Activated naive CD4-positive, alpha-beta T cell treated with anti-CD3 and anti-CD28 coated beads for 36 hours (primary cell): ENCODE results near the gene C14orf132. TPM values are rescaled to one million over a fixed set of nuclear protein-coding genes. Genes with fewer than 3 reads are reported as not detected.

Experiments used
- CTCF ChIA-PET: fragments of 350-600 bp; sonication (Branson Sonifier 250); formaldehyde crosslinking; loops from one replicate; lab custom pipeline; 2021; ENCODE audit warnings: antibody characterized with exemption; lab: Charles Lee
- DNase-seq: peaks from one replicate; pipeline ENCODE4 v3.0.0-alpha.2; 2020
- H3K27ac Mint-ChIP-seq: one replicate; pipeline ENCODE4 v1.8.0; 2021; ENCODE audit warnings: mild to moderate bottlenecking, mixed read lengths
- H3K27me3 Mint-ChIP-seq: one replicate; pipeline ENCODE4 v1.8.0; 2021; ENCODE audit warnings: low read depth, mixed read lengths
- H3K36me3 Mint-ChIP-seq: one replicate; pipeline ENCODE4 v1.8.0; 2021; ENCODE audit warnings: low read depth, mixed read lengths
- H3K4me1 Mint-ChIP-seq: one replicate; pipeline ENCODE4 v1.8.0; 2021; ENCODE audit warnings: low read depth, mixed read lengths
- H3K4me3 Mint-ChIP-seq: one replicate; pipeline ENCODE4 v1.8.0; 2021; ENCODE audit warnings: mild to moderate bottlenecking, moderate library complexity, mixed read lengths
- H3K9me3 Mint-ChIP-seq: one replicate; pipeline ENCODE4 v1.8.0; 2021; ENCODE audit warnings: mixed read lengths
- intact Hi-C: fragments of 100-400 bp; cut with micrococcal nuclease; formaldehyde crosslinking; loops from one replicate; pipeline ENCODE4 v1.15.1; 2023
- total RNA-seq, 2 experiments: library from RNA; stranded (reverse); gene quantifications; one replicate each; pipeline ENCODE4 v1.2.3, GENCODE V29; 2021

Gene C14orf132
- total RNA-seq, 2 experiments from 2014 or later: 3.2 to 4.9 TPM

GRCh38 chr14:96106891-96107290 is 67.7 kb downstream of the C14orf132 start:
- Mint-ChIP-seq H3K9me3 (no peaks in the 10 kb centered on the region), H3K27ac (no peak overlapping the region), H3K36me3 (no peaks in the 10 kb centered on the region), H3K27me3 (no peaks in the 10 kb centered on the region), H3K4me1 (no peaks in the 10 kb centered on the region), H3K4me3 (no peak overlapping the region)
- CTCF ChIA-PET: interaction anchor here (1.0 to 2.2 kb wide), 2 partner anchors 168 to 170 kb away, joined by 3 to 9 read pairs; no protein-coding TSS in a partner anchor
- intact Hi-C loops: no loop called here
- DNase-seq: no peak

DNA sequence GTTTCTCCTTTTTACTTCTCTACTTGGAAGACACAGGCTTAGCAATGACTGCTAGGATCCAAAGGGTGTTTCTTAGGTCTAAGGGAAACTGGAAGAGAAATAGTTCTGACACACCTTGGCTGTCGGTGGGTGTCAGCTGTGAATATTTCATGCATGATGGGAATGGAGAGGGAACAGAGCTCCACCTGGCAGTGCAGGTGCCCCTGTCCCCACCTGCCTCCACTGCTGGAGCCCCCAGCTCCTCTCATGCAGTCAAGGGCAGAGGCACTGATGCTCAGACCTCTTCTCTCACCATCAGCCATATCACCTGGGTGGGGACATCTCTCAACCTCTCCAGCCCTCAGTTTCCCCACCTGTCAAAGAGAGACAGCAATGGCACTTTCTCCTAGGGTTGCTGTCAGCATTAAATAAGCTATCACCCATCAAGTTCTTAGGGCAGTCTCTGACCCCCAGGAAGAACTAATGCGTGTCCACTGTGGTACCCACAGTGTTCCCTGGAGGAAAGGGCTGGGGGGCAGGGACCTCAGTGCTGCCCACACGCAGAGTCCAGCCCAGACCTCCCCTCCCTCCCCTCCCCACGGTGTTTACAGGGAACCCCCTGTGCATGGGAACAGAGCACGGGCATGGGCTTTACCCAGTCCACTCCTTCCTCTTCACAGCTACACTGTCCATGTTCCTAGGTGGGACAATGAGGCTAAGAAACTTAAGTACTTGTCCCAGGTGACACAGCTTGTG is 69.1 kb downstream of the C14orf132 start:
- H3K36me3 Mint-ChIP-seq: no peaks in the 10 kb centered on the region

GRCh38 chr14:96108911-96109310 is 69.7 kb downstream of the C14orf132 start:
- CTCF ChIA-PET: interaction anchor here (1.5 to 1.7 kb wide), 2 partner anchors 10 to 167 kb away, joined by 3 to 6 read pairs; no protein-coding TSS in a partner anchor
- no peak for DNase-seq
- Mint-ChIP-seq H3K4me3 (no peak overlapping the region), H3K4me1 (no peaks in the 10 kb centered on the region), H3K27ac (no peak overlapping the region), H3K9me3 (no peaks in the 10 kb centered on the region), H3K36me3 (no peaks in the 10 kb centered on the region), H3K27me3 (no peaks in the 10 kb centered on the region)
- intact Hi-C loops: no loop called here

More for the DNA sequence above, 69.1 kb downstream of the C14orf132 start:
- Mint-ChIP-seq H3K4me1 (no peaks in the 10 kb centered on the region), H3K9me3 (no peaks in the 10 kb centered on the region), H3K4me3 (no peak overlapping the region), H3K27me3 (no peaks in the 10 kb centered on the region), H3K27ac (no peak overlapping the region)
- intact Hi-C loops: no loop called here
- no peak for DNase-seq
- CTCF ChIA-PET: interaction anchor here (1.5 to 1.7 kb wide), 2 partner anchors 9 to 167 kb away, joined by 3 to 6 read pairs; no protein-coding TSS in a partner anchor

DNA sequence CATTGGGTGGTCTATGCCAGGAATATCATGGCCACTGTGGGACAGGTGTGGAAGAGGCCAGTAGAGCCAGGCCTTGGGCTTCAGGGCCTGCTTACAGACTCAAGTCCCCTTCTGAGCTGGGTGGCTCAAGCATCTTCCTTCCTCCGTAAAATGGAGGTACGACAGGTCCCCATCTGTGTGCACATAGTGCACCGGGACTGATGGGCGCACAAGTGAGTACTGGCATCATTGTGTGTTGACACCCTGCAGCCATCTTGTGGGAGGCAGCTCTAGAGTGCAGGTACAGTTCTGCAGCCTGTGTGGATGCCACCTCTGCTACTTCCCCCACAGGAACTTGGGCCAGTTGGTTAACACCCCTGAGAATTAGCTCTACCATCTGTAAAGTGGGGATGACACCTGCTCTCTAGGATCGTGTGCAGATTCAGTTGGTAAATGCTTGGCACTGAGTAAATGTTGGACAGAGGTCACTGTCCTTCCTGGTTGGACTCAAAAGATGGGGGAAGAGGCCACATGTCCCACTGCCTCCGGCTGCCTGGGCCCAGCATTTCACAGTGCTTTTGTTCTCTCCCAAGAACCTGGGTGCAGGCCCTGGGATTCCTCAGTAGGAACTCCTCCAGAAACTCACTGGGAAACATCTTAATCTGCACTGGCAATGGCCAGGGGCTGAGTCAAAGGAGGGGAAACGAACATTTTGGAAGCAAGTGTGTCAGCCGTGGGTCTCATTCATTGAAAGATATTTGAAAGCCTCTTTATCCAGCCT is 70.6 kb downstream of the C14orf132 start:
- no peaks in the 10 kb centered on the region for H3K36me3 Mint-ChIP-seq
- no peak overlapping the region for H3K4me3 Mint-ChIP-seq
- peaks cover 6% of the 10 kb centered on the region for H3K9me3 Mint-ChIP-seq
- no peak for DNase-seq
- intact Hi-C loops: no loop called here
- no peak overlapping the region for H3K27ac Mint-ChIP-seq
- CTCF ChIA-PET: interaction anchor here (2.2 kb wide), 1 partner anchor 164 kb away, joined by 6 read pairs; no protein-coding TSS in a partner anchor
- no peaks in the 10 kb centered on the region for H3K27me3 Mint-ChIP-seq
- no peaks in the 10 kb centered on the region for H3K4me1 Mint-ChIP-seq

GRCh38 chr14:96112032-96112431 is 72.9 kb downstream of the C14orf132 start:
- no peaks in the 10 kb centered on the region for H3K27me3 Mint-ChIP-seq
- H3K4me3 Mint-ChIP-seq: no peak overlapping the region
- no peak for DNase-seq
- intact Hi-C loops: no loop called here
- CTCF ChIA-PET: interaction anchor here (0.7 kb wide), 1 partner anchor 179 kb away, joined by 3 read pairs; no protein-coding TSS in a partner anchor
- H3K4me1 Mint-ChIP-seq: peaks cover 9% of the 10 kb centered on the region
- peaks cover 6% of the 10 kb centered on the region for H3K9me3 Mint-ChIP-seq
- H3K36me3 Mint-ChIP-seq: no peaks in the 10 kb centered on the region
- H3K27ac Mint-ChIP-seq: no peak overlapping the region

- intact Hi-C loops: no loop called here
- peaks cover 6% of the 10 kb centered on the region for H3K9me3 Mint-ChIP-seq
- peaks cover 28% of the 10 kb centered on the region for H3K4me1 Mint-ChIP-seq
- H3K27ac Mint-ChIP-seq: no peak overlapping the region
- H3K36me3 Mint-ChIP-seq: no peaks in the 10 kb centered on the region
- DNase-seq: no peak
- CTCF ChIA-PET: interaction anchor here (0.9 kb wide), 1 partner anchor 161 kb away, joined by 3 read pairs; no protein-coding TSS in a partner anchor
- H3K27me3 Mint-ChIP-seq: no peaks in the 10 kb centered on the region
- no peak overlapping the region for H3K4me3 Mint-ChIP-seq
Measured at GRCh38 chr14:96114002-96114401, 74.8 kb downstream of the C14orf132 start.

- CTCF ChIA-PET: interaction anchor here (0.6 to 1.6 kb wide), 4 partner anchors 23 to 390 kb away, joined by 3 to 4 read pairs (median 3); no protein-coding TSS in a partner anchor
- H3K27me3 Mint-ChIP-seq: no peaks in the 10 kb centered on the region
- H3K36me3 Mint-ChIP-seq: no peaks in the 10 kb centered on the region
- H3K4me3 Mint-ChIP-seq: no peak overlapping the region
- intact Hi-C loops: no loop called here
- H3K9me3 Mint-ChIP-seq: peaks cover 6% of the 10 kb centered on the region
- H3K4me1 Mint-ChIP-seq: peaks cover 42% of the 10 kb centered on the region
- no peak overlapping the region for H3K27ac Mint-ChIP-seq
- peak; percentile 28 for DNase-seq
Measured at GRCh38 chr14:96117101-96117897, 78.1 kb downstream of the C14orf132 start.

GRCh38 chr14:96117960-96118359 is 78.8 kb downstream of the C14orf132 start:
- Mint-ChIP-seq H3K27me3 (no peaks in the 10 kb centered on the region), H3K4me3 (no peak overlapping the region), H3K4me1 (peaks cover 44% of the 10 kb centered on the region), H3K27ac (no peak overlapping the region), H3K9me3 (peaks cover 6% of the 10 kb centered on the region), H3K36me3 (no peaks in the 10 kb centered on the region)
- CTCF ChIA-PET: interaction anchor here (0.6 to 1.6 kb wide), 5 partner anchors 22 to 260 kb away, joined by 3 to 4 read pairs (median 3); no protein-coding TSS in a partner anchor
- DNase-seq: no peak
- intact Hi-C loops: no loop called here

- CTCF ChIA-PET: interaction anchor here (0.6 to 1.6 kb wide), 4 partner anchors 21 to 1287 kb away, joined by 3 to 4 read pairs (median 3); no protein-coding TSS in a partner anchor
- H3K4me3 Mint-ChIP-seq: no peak overlapping the region
- intact Hi-C loops: no loop called here
- no peak overlapping the region for H3K27ac Mint-ChIP-seq
- peaks cover 48% of the 10 kb centered on the region for H3K4me1 Mint-ChIP-seq
- H3K27me3 Mint-ChIP-seq: no peaks in the 10 kb centered on the region
- DNase-seq: no peak
- H3K9me3 Mint-ChIP-seq: peaks cover 6% of the 10 kb centered on the region
- no peaks in the 10 kb centered on the region for H3K36me3 Mint-ChIP-seq
Measured at GRCh38 chr14:96118391-96118790, 79.2 kb downstream of the C14orf132 start.

DNA sequence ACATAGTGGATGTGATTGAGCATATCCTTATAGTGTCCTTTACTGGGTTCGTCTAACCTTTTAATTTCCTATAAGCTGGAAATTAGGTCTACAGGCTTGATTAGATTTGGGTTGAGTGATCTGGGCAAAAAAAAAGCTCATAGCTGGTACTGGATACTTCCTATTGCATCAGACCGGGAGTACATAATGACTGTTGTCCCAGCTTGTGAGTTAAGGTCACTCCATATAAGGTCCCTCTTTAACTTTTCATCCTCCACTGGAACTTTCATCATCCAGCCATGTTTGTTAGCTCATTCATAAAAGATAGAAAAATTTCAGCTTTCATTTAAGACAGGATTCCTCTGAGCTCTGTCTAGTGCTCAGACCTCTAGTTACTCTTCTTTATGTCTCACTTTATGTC is 80.8 kb downstream of the C14orf132 start:
- DNase-seq: no peak
- Mint-ChIP-seq H3K9me3 (no peaks in the 10 kb centered on the region), H3K36me3 (no peaks in the 10 kb centered on the region), H3K27me3 (no peaks in the 10 kb centered on the region), H3K4me3 (no peak overlapping the region), H3K4me1 (peaks cover 58% of the 10 kb centered on the region), H3K27ac (no peak overlapping the region)
- intact Hi-C loops: loop anchor here (10.0 kb wide), 1 partner anchor 275 kb away; the partner anchor contains the start of gene AK7
- CTCF ChIA-PET: interaction anchor here (0.6 to 1.3 kb wide), 6 partner anchors 9 to 621 kb away, joined by 3 to 6 read pairs (median 4); no protein-coding TSS in a partner anchor

DNA sequence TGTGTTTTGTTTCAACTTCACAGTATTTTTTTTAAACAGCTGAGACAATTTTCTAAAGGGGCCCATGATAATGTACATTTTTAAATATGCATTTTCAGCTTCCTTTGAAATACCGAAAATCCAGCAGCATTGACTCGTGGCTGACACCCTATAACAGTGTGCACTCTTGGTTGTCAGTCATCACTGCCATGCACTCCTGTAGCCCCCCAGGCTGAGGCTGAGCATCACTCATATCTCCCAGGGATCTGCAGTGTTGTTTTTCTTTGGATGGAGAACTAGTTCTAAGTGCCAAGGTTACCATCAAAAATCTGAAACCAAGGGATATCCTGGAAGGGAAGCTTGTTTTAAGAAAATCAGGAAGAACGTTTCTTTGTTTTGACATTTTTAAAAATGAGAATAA is 81.2 kb downstream of the C14orf132 start:
- CTCF ChIA-PET: interaction anchor here (0.6 to 1.3 kb wide), 5 partner anchors 9 to 121 kb away, joined by 3 to 6 read pairs (median 4); no protein-coding TSS in a partner anchor
- Mint-ChIP-seq H3K27me3 (no peaks in the 10 kb centered on the region), H3K4me3 (no peak overlapping the region), H3K27ac (no peak overlapping the region), H3K9me3 (no peaks in the 10 kb centered on the region), H3K4me1 (peaks cover 63% of the 10 kb centered on the region), H3K36me3 (no peaks in the 10 kb centered on the region)
- no peak for DNase-seq
- intact Hi-C loops: loop anchor here (10.0 kb wide), 1 partner anchor 274 kb away; the partner anchor contains the start of gene AK7
